ENCODE results near the gene RASSF5. TPM values are rescaled to one million over a fixed set of nuclear protein-coding genes. Genes with fewer than 3 reads are reported as not detected.

RASSF5 gene
- total and polyA plus RNA-seq, 2 experiments from 2014 or later, result 0.48 to 4.4 TPM

- no peak for TF ChIP-seq ZNF462 (CRISPR knock-in tag; IDR thresholded peaks at IDR 0.05)
- TF ChIP-seq ZNF114 (CRISPR knock-in tag; IDR thresholded peaks at IDR 0.05), result no peak
- TF ChIP-seq ETS1 (IDR thresholded peaks at IDR 0.05), result no peak
- no peak for TF ChIP-seq JUNB (IDR thresholded peaks at IDR 0.05; ENCODE audit: unreplicated experiment)
- no peak for TF ChIP-seq POLR2AphosphoS5 (IDR thresholded peaks at IDR 0.05; ENCODE audit: low read depth)
- TF ChIP-seq CTCF (conservative IDR thresholded peaks at IDR 0.05; ENCODE audit: low read depth in 2 of 2), result no peak
- TF ChIP-seq EZH2phosphoT487 (IDR thresholded peaks at IDR 0.05; ENCODE audit: unreplicated experiment), result no peak
Observed at GRCh38 chr1:206502403-206502802, 4.9 kb upstream of the RASSF5 start (continued).
